Effector memory CD4-positive, alpha-beta T cell (primary cell): Measurements from ENCODE around the gene PCDHB6.
"Not testable (repeated sequence)": the region's sequence is repeated elsewhere in the genome, so short reads cannot be mapped to it uniquely, and the experiment has no call there.

Source experiments
- DNase-seq, 3 donors: peaks; one replicate each; pipeline ENCODE4 v3.0.0-alpha.2; 2020
- H3K27ac ChIP-seq: 2 replicates; pipeline ENCODE4 v1.7.0; 2013; ENCODE audit warnings: mild to moderate bottlenecking, low read length, moderate library complexity; ENCODE audit not compliant: insufficient read depth, poor library complexity, severe bottlenecking
- H3K27me3 ChIP-seq: replicated peaks from 2 replicates; pipeline ENCODE4 v1.7.0; 2013; ENCODE audit warnings: mild to moderate bottlenecking, low read length; ENCODE audit not compliant: insufficient read depth, control insufficient read depth, poor library complexity, severe bottlenecking
- H3K36me3 ChIP-seq: 2 replicates; pipeline ENCODE4 v1.7.0; 2013; ENCODE audit warnings: mild to moderate bottlenecking, low read length, moderate library complexity; ENCODE audit not compliant: control insufficient read depth, insufficient read depth
- H3K4me1 ChIP-seq: 2 replicates; pipeline ENCODE4 v1.7.0; 2013; ENCODE audit warnings: low read length, mild to moderate bottlenecking; ENCODE audit not compliant: control insufficient read depth, insufficient read depth, poor library complexity, severe bottlenecking
- H3K4me3 ChIP-seq: 2 replicates; pipeline ENCODE4 v1.7.0; 2013; ENCODE audit warnings: low read length, low read depth, mild to moderate bottlenecking; ENCODE audit not compliant: insufficient read depth, poor library complexity, severe bottlenecking
- H3K9me3 ChIP-seq: 2 replicates; pipeline ENCODE4 v1.7.0; 2013; ENCODE audit warnings: mild to moderate bottlenecking, low read length, moderate library complexity; ENCODE audit not compliant: control insufficient read depth

Gene PCDHB6

GRCh38 chr5:141127305-141127704 is 22.6 kb upstream of the PCDHB6 start:
- Histone ChIP-seq H3K36me3 (no peaks in the 10 kb centered on the region), H3K27me3 (no peaks in the 10 kb centered on the region), H3K27ac (no peak overlapping the region), H3K4me1 (no peaks in the 10 kb centered on the region), H3K4me3 (no peak overlapping the region), H3K9me3 (no peaks in the 10 kb centered on the region)
- no peak for DNase-seq

GRCh38 chr5:141135030-141135717 is 14.7 kb upstream of the PCDHB6 start, which contains the start of gene PCDHB5:
TSS of gene PCDHB5 (plus strand) at chr5:141135206. CDS start at chr5:141135435, 229 bp downstream.
- no peaks in the 10 kb centered on the region for H3K9me3 ChIP-seq
- H3K27me3 ChIP-seq = no peaks in the 10 kb centered on the region
- no peak within 1 kb of the TSS for H3K4me3 ChIP-seq

GRCh38 chr5:141135718-141136266 is 14.1 kb upstream of the PCDHB6 start:
- DNase-seq = no peak
- Histone ChIP-seq H3K27ac (no peak overlapping the region), H3K9me3 (no peaks in the 10 kb centered on the region), H3K36me3 (no peaks in the 10 kb centered on the region), H3K27me3 (no peaks in the 10 kb centered on the region), H3K4me1 (no peaks in the 10 kb centered on the region), H3K4me3 (no peak overlapping the region)

More at GRCh38 chr5:141135030-141135717, 14.7 kb upstream of the PCDHB6 start, which contains the start of gene PCDHB5:
- Histone ChIP-seq H3K36me3 (no peaks in the 10 kb centered on the region), H3K4me1 (no peaks in the 10 kb centered on the region), H3K27ac (no peak within 1 kb of the TSS)
- no peak for DNase-seq

- not testable (repeated sequence) for H3K4me1 ChIP-seq, H3K9me3 ChIP-seq, DNase-seq, H3K27ac ChIP-seq, H3K27me3 ChIP-seq, H3K4me3 ChIP-seq, H3K36me3 ChIP-seq
These were observed 12.5 kb upstream of the PCDHB6 start for GRCh38 chr5:141137346-141137745.

- no peak overlapping the region for H3K27ac ChIP-seq
- no peaks in the 10 kb centered on the region for H3K36me3 ChIP-seq
- no peak for DNase-seq
- H3K27me3 ChIP-seq = peaks cover 8% of the 10 kb centered on the region
- H3K4me1 ChIP-seq = no peaks in the 10 kb centered on the region
- no peak overlapping the region for H3K4me3 ChIP-seq
- no peaks in the 10 kb centered on the region for H3K9me3 ChIP-seq
These were observed 551 bp downstream of the PCDHB6 start for GRCh38 chr5:141150224-141150992.

- DNase-seq = no peak
- H3K27ac ChIP-seq = no peak overlapping the region
These were observed 1.1 kb downstream of the PCDHB6 start for GRCh38 chr5:141150993-141151325.

GRCh38 chr5:141151632-141152031 is 1.8 kb downstream of the PCDHB6 start:
- not testable (repeated sequence) for H3K36me3 ChIP-seq, DNase-seq, H3K4me1 ChIP-seq, H3K27ac ChIP-seq, H3K4me3 ChIP-seq, H3K9me3 ChIP-seq
- H3K27me3 ChIP-seq = peaks cover 12% of the 10 kb centered on the region

More at GRCh38 chr5:141150993-141151325, 1.1 kb downstream of the PCDHB6 start:
- Histone ChIP-seq H3K36me3 (no peaks in the 10 kb centered on the region), H3K27me3 (peaks cover 12% of the 10 kb centered on the region), H3K4me3 (no peak overlapping the region), H3K4me1 (no peaks in the 10 kb centered on the region), H3K9me3 (no peaks in the 10 kb centered on the region)

GRCh38 chr5:141152096-141152495 is 2.2 kb downstream of the PCDHB6 start:
- not testable (repeated sequence) for H3K27ac ChIP-seq, H3K9me3 ChIP-seq, H3K4me3 ChIP-seq, DNase-seq, H3K4me1 ChIP-seq, H3K36me3 ChIP-seq
- peaks cover 12% of the 10 kb centered on the region for H3K27me3 ChIP-seq

- H3K4me3 ChIP-seq = no peak overlapping the region
These were observed 5.9 kb downstream of the PCDHB6 start for GRCh38 chr5:141155540-141156374.

More at GRCh38 chr5:141155540-141156374, 5.9 kb downstream of the PCDHB6 start:
- H3K27ac ChIP-seq = no peak overlapping the region
- no peaks in the 10 kb centered on the region for H3K36me3 ChIP-seq
- no peak for DNase-seq
- H3K9me3 ChIP-seq = no peaks in the 10 kb centered on the region
- peaks cover 7% of the 10 kb centered on the region for H3K27me3 ChIP-seq
- H3K4me1 ChIP-seq = no peaks in the 10 kb centered on the region
